ENCODE data around the gene CFAP97. TPM values are rescaled to one million over a fixed set of nuclear protein-coding genes. Genes with fewer than 3 reads are reported as not detected.

Gene CFAP97
- polyA plus RNA-seq, 1 donor (not counting 4 experiments of a cell fraction or from before 2014, with no cell fraction given): 24.9 TPM

GRCh38 chr4:185167234-185167633 is 36.6 kb downstream of the CFAP97 start:
- FAIRE-seq (no peak), DNase-seq (ENCODE audit: low read depth, low spot score) (no peak)
- no peaks in the 10 kb centered on the region for H4K20me1 ChIP-seq (ENCODE audit: control insufficient read depth, extremely low read depth, insufficient read depth, low read length)
- H3K27me3 ChIP-seq (ENCODE audit: control insufficient read depth, extremely low read depth, insufficient read depth, low read length): no peaks in the 10 kb centered on the region
- H3K4me1 ChIP-seq (ENCODE audit: control insufficient read depth, extremely low read depth, insufficient read depth, low read length): peaks cover 2% of the 10 kb centered on the region
- TF ChIP-seq CTCF (optimal IDR thresholded peaks at IDR 0.05 in 1 of 3, IDR thresholded peaks at IDR 0.05 in 1 of 3, conservative IDR thresholded peaks at IDR 0.05 in 1 of 3; ENCODE audit: extremely low read depth in 1 of 3, insufficient read depth in 2 of 3, low read length in 3 of 3) (no peak), EZH2 (IDR thresholded peaks at IDR 0.05; ENCODE audit: low read length) (no peak)
- H3K27ac ChIP-seq (ENCODE audit: control insufficient read depth, insufficient read depth, low read length): no peak overlapping the region
- H3K79me2 ChIP-seq (ENCODE audit: control insufficient read depth, insufficient read depth, low read length): no peaks in the 10 kb centered on the region
- dilution Hi-C loops (cut with MboI; ENCODE audit: extremely low pct_ligation_motif_present, low sequenced_read_pairs): no loop called here
- H3K9ac ChIP-seq (ENCODE audit: control insufficient read depth, extremely low read depth, insufficient read depth, low read length): no peak overlapping the region
- no peaks in the 10 kb centered on the region for H3K9me1 ChIP-seq (ENCODE audit: control insufficient read depth, extremely low read depth, insufficient read depth, low read length)
- no peak overlapping the region for H3K4me3 ChIP-seq (ENCODE audit: control insufficient read depth in 2 of 3, extremely low read depth in 1 of 3, insufficient read depth in 2 of 3, low read depth in 1 of 3, low read length in 3 of 3)
- H3K9me3 ChIP-seq (ENCODE audit: control insufficient read depth, low read depth, low read length): no peaks in the 10 kb centered on the region
- peaks cover 2 to 8% of the 10 kb centered on the region in 2 experiments for H3K36me3 ChIP-seq (ENCODE audit: control insufficient read depth in 2 of 2, extremely low read depth in 1 of 2, insufficient read depth in 2 of 2, low read length in 2 of 2)
- H3K4me2 ChIP-seq (ENCODE audit: control insufficient read depth, extremely low read depth, insufficient read depth, low read depth, low read length): no peak overlapping the region
- no peak overlapping the region for H2AFZ ChIP-seq (ENCODE audit: control insufficient read depth, low read length)

GRCh38 chr4:185165605-185166063 is 38.2 kb downstream of the CFAP97 start:
- dilution Hi-C loops (cut with MboI; ENCODE audit: extremely low pct_ligation_motif_present, low sequenced_read_pairs): no loop called here
- no peaks in the 10 kb centered on the region for H3K9me1 ChIP-seq (ENCODE audit: control insufficient read depth, extremely low read depth, insufficient read depth, low read length)
- FAIRE-seq: no peak
- peaks cover 2 to 8% of the 10 kb centered on the region in 2 experiments for H3K36me3 ChIP-seq (ENCODE audit: control insufficient read depth in 2 of 2, extremely low read depth in 1 of 2, insufficient read depth in 2 of 2, low read length in 2 of 2)
- TF ChIP-seq CTCF (optimal IDR thresholded peaks at IDR 0.05 in 1 of 3, IDR thresholded peaks at IDR 0.05 in 1 of 3, conservative IDR thresholded peaks at IDR 0.05 in 1 of 3; ENCODE audit: extremely low read depth in 1 of 3, insufficient read depth in 2 of 3, low read length in 3 of 3) (no peak), EZH2 (IDR thresholded peaks at IDR 0.05; ENCODE audit: low read length) (no peak)
- H2AFZ ChIP-seq (ENCODE audit: control insufficient read depth, low read length): no peak overlapping the region
- H3K9ac ChIP-seq (ENCODE audit: control insufficient read depth, extremely low read depth, insufficient read depth, low read length): no peak overlapping the region
- H3K9me3 ChIP-seq (ENCODE audit: control insufficient read depth, low read depth, low read length): no peaks in the 10 kb centered on the region
- H3K4me3 ChIP-seq (ENCODE audit: control insufficient read depth in 2 of 3, extremely low read depth in 1 of 3, insufficient read depth in 2 of 3, low read depth in 1 of 3, low read length in 3 of 3): no peak overlapping the region
- no peaks in the 10 kb centered on the region for H3K4me1 ChIP-seq (ENCODE audit: control insufficient read depth, extremely low read depth, insufficient read depth, low read length)
- no peaks in the 10 kb centered on the region for H3K27me3 ChIP-seq (ENCODE audit: control insufficient read depth, extremely low read depth, insufficient read depth, low read length)
- DNase-seq (ENCODE audit: low read depth, low spot score): no peak
- no peaks in the 10 kb centered on the region for H4K20me1 ChIP-seq (ENCODE audit: control insufficient read depth, extremely low read depth, insufficient read depth, low read length)
- no peaks in the 10 kb centered on the region for H3K79me2 ChIP-seq (ENCODE audit: control insufficient read depth, insufficient read depth, low read length)
- H3K4me2 ChIP-seq (ENCODE audit: control insufficient read depth, extremely low read depth, insufficient read depth, low read depth, low read length): no peak overlapping the region
- H3K27ac ChIP-seq (ENCODE audit: control insufficient read depth, insufficient read depth, low read length): no peak overlapping the region

Measured in keratinocyte (primary cell).